ENCODE measurements around the gene RETN. TPM values are rescaled to one million over a fixed set of nuclear protein-coding genes. Genes with fewer than 3 reads are reported as not detected.

RETN gene
- total and polyA plus RNA-seq, 10 donors = 5.4 to 60.6 (median 17.4) TPM

GRCh38 chr19:7677669-7678311 lies 8.9 kb downstream of the RETN start:
- Histone ChIP-seq H3K4me1 (peaks cover 6 to 81% (median 47%) of the 10 kb centered on the region in 6 donors), H3K4me3 (peak overlapping the region in 5 of 8 donors; percentile 14 to 96 (median 26))

GRCh38 chr19:7678971-7679751 lies 10.3 kb downstream of the RETN start:
- DNase-seq = peak; percentile 91
- Histone ChIP-seq H3K36me3 (peaks cover 0 to 23% (median 20%) of the 10 kb centered on the region in 6 donors), H3K9me3 (no peaks in the 10 kb centered on the region), H3K4me3 (peak overlapping the region in 5 of 8 donors; percentile 13 to 96 (median 26)), H3K4me1 (peaks cover 6 to 95% (median 48%) of the 10 kb centered on the region in 6 donors), H3K27me3 (replicated peaks in 1 of 7) (peaks cover 0 to 47% (median 14%) of the 10 kb centered on the region in 7 donors), H3K27ac (peak overlapping the region in 7 of 8 donors; percentile 54 to 98 (median 97))
- 37 to 51% (median 42%) methylated on average over 19 to 30 of the region's 30 CpGs for WGBS, 5 donors
- TF ChIP-seq POLR2A (IDR thresholded peaks at IDR 0.05) = no peak
- peak in 1 of 3 donors; percentile 12 for TF ChIP-seq POLR2AphosphoS5 (IDR thresholded peaks at IDR 0.05)
- TF ChIP-seq CTCF (IDR thresholded peaks at IDR 0.05 in 8 of 11, conservative IDR thresholded peaks at IDR 0.05 in 3 of 11) = peak in 10 of 11 experiments; percentile 29 to 69 (median 56)
- intact Hi-C loops (cut with DNase I; ENCODE audit: low total_unique reads) = no loop called here

More at GRCh38 chr19:7677669-7678311, 8.9 kb downstream of the RETN start:
- WGBS, 5 donors = 28 to 43% (median 31%) methylated on average over 12 of the region's 12 CpGs
- Histone ChIP-seq H3K27ac (peak overlapping the region in 7 of 8 donors; percentile 54 to 98 (median 81)), H3K27me3 (replicated peaks in 1 of 7) (peaks cover 0 to 51% (median 14%) of the 10 kb centered on the region in 7 donors), H3K9me3 (peaks cover 0 to 5% (median 0%) of the 10 kb centered on the region in 8 donors), H3K36me3 (peaks cover 0 to 9% (median 7%) of the 10 kb centered on the region in 6 donors)
- DNase-seq = peak; percentile 81
- intact Hi-C loops (cut with DNase I; ENCODE audit: low total_unique reads) = no loop called here
- TF ChIP-seq CTCF (IDR thresholded peaks at IDR 0.05 in 8 of 11, conservative IDR thresholded peaks at IDR 0.05 in 3 of 11) = peak in 1 of 11 experiments; percentile 17
- TF ChIP-seq POLR2A (IDR thresholded peaks at IDR 0.05) = no peak
- TF ChIP-seq POLR2AphosphoS5 (IDR thresholded peaks at IDR 0.05) = peak; percentile 19 to 50 (median 29)

GRCh38 chr19:7679771-7680605 lies 11.1 kb downstream of the RETN start:
- DNase-seq = peak; percentile 70
- peaks cover 0 to 31% (median 26%) of the 10 kb centered on the region in 6 donors for H3K36me3 ChIP-seq
- WGBS, 5 donors = 50 to 60% (median 56%) methylated on average over 22 of the region's 22 CpGs
- intact Hi-C loops (cut with DNase I; ENCODE audit: low total_unique reads) = loop anchor here (5.0 kb wide), 2 partner anchors 113 to 117 kb away; no protein-coding TSS in a partner anchor
- H3K27me3 ChIP-seq (replicated peaks in 1 of 7) = peaks cover 0 to 47% (median 14%) of the 10 kb centered on the region in 7 donors
- H3K4me1 ChIP-seq = peaks cover 6 to 88% (median 46%) of the 10 kb centered on the region in 6 donors
- H3K27ac ChIP-seq = peak overlapping the region in 7 of 8 donors; percentile 91 to 98 (median 97)
- no peaks in the 10 kb centered on the region for H3K9me3 ChIP-seq
- TF ChIP-seq CTCF (IDR thresholded peaks at IDR 0.05 in 8 of 11, conservative IDR thresholded peaks at IDR 0.05 in 3 of 11) (no peak), POLR2A (IDR thresholded peaks at IDR 0.05) (no peak), POLR2AphosphoS5 (IDR thresholded peaks at IDR 0.05) (no peak)
- H3K4me3 ChIP-seq = peak overlapping the region in 7 of 8 donors; percentile 78 to 97 (median 93)

Data from spleen (tissue), 11 donors.